Measurements from ENCODE around the gene DLG4. TPM values are rescaled to one million over a fixed set of nuclear protein-coding genes. Genes with fewer than 3 reads are reported as not detected.

The DLG4 gene
- total and polyA plus RNA-seq, 2 donors (not counting 3 experiments of a cell fraction or from before 2014, with no cell fraction given) = 14.9 to 34.6 TPM

- CTCF ChIA-PET = no interaction called here
- no peak for FAIRE-seq
These were observed 27.2 kb downstream of the DLG4 start for GRCh38 chr17:7192271-7192937.

More at GRCh38 chr17:7192271-7192937, 27.2 kb downstream of the DLG4 start:
- H3K27me3 ChIP-seq (ENCODE audit: control insufficient read depth in 2 of 2, insufficient read depth in 2 of 2, low read length in 2 of 2) = no peaks in the 10 kb centered on the region
- H2AFZ ChIP-seq (ENCODE audit: low read depth, low read length) = no peak overlapping the region
- no peaks in the 10 kb centered on the region for H3K9me3 ChIP-seq (replicated peaks; ENCODE audit: control insufficient read depth, insufficient read depth, low read length)
- no peaks in the 10 kb centered on the region for H4K20me1 ChIP-seq (replicated peaks; ENCODE audit: control insufficient read depth, extremely low read depth, insufficient read depth, low read length)
- H3K9me1 ChIP-seq (replicated peaks; ENCODE audit: control insufficient read depth, extremely low read depth, insufficient read depth, low read length) = no peaks in the 10 kb centered on the region
- no peak overlapping the region for H3K27ac ChIP-seq (ENCODE audit: insufficient read depth, low read depth, low read length)
- intact Hi-C loops (cut with micrococcal nuclease) (no loop called here), dilution Hi-C loops (cut with MboI; ENCODE audit: extremely low pct_ligation_motif_present, low sequenced_read_pairs) (no loop called here)
- TF ChIP-seq POLR2A (IDR thresholded peaks at IDR 0.05; ENCODE audit: low read depth, low read length) (no peak), JUN (IDR thresholded peaks at IDR 0.05; ENCODE audit: borderline replicate concordance, insufficient read depth, insufficient read length, low read depth) (no peak), GATA2 (IDR thresholded peaks at IDR 0.05; ENCODE audit: insufficient read depth, insufficient read length, low read depth, low read length) (no peak), POLR2AphosphoS5 (IDR thresholded peaks at IDR 0.05; ENCODE audit: insufficient read depth, low read depth, low read length) (no peak), MYC (IDR thresholded peaks at IDR 0.05; ENCODE audit: low read depth, low read length) (no peak), EZH2 (IDR thresholded peaks at IDR 0.05; ENCODE audit: borderline replicate concordance, low read depth, low read length, severe bottlenecking) (no peak), FOS (IDR thresholded peaks at IDR 0.05; ENCODE audit: borderline replicate concordance, insufficient read depth, low read length) (no peak)
- TF ChIP-seq, protein P1, sequence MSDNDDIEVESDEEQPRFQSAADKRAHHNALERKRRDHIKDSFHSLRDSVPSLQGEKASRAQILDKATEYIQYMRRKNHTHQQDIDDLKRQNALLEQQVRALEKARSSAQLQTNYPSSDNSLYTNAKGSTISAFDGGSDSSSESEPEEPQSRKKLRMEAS (IDR thresholded peaks at IDR 0.05; ENCODE audit: insufficient read depth, insufficient read length) = no peak
- TF ChIP-seq, protein P2, sequence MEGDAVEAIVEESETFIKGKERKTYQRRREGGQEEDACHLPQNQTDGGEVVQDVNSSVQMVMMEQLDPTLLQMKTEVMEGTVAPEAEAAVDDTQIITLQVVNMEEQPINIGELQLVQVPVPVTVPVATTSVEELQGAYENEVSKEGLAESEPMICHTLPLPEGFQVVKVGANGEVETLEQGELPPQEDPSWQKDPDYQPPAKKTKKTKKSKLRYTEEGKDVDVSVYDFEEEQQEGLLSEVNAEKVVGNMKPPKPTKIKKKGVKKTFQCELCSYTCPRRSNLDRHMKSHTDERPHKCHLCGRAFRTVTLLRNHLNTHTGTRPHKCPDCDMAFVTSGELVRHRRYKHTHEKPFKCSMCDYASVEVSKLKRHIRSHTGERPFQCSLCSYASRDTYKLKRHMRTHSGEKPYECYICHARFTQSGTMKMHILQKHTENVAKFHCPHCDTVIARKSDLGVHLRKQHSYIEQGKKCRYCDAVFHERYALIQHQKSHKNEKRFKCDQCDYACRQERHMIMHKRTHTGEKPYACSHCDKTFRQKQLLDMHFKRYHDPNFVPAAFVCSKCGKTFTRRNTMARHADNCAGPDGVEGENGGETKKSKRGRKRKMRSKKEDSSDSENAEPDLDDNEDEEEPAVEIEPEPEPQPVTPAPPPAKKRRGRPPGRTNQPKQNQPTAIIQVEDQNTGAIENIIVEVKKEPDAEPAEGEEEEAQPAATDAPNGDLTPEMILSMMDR (IDR thresholded peaks at IDR 0.05; ENCODE audit: extremely low read depth in 1 of 2, insufficient read depth in 1 of 2, low read depth in 1 of 2, low read length in 2 of 2) = no peak
- DNase-seq (ENCODE audit: low read depth, low spot score) = no peak
- no peak overlapping the region for H3K9ac ChIP-seq (replicated peaks; ENCODE audit: extremely low read depth, insufficient read depth, low read length)
- H3K79me2 ChIP-seq (ENCODE audit: control insufficient read depth, insufficient read depth, low read length) = no peaks in the 10 kb centered on the region
- no peak overlapping the region for H3K4me3 ChIP-seq (replicated peaks in 1 of 3; ENCODE audit: insufficient read depth in 1 of 3, low read depth in 1 of 3, low read length in 3 of 3)
- H3K36me3 ChIP-seq (ENCODE audit: control insufficient read depth in 2 of 2, extremely low read depth in 1 of 2, insufficient read depth in 2 of 2, low read length in 2 of 2) = peaks cover 2 to 32% of the 10 kb centered on the region in 2 experiments
- POLR2A ChIA-PET = no interaction called here
- no peaks in the 10 kb centered on the region for H3K4me1 ChIP-seq (ENCODE audit: control insufficient read depth, extremely low read depth, insufficient read depth, low read length)
- no peak overlapping the region for H3K4me2 ChIP-seq (ENCODE audit: insufficient read depth, low read length)
- BruUV-seq (replicated peaks) = no TSS peak

All from endothelial cell of umbilical vein (primary cell).